ENCODE results near the gene DISP2.

The DISP2 gene, protein sequence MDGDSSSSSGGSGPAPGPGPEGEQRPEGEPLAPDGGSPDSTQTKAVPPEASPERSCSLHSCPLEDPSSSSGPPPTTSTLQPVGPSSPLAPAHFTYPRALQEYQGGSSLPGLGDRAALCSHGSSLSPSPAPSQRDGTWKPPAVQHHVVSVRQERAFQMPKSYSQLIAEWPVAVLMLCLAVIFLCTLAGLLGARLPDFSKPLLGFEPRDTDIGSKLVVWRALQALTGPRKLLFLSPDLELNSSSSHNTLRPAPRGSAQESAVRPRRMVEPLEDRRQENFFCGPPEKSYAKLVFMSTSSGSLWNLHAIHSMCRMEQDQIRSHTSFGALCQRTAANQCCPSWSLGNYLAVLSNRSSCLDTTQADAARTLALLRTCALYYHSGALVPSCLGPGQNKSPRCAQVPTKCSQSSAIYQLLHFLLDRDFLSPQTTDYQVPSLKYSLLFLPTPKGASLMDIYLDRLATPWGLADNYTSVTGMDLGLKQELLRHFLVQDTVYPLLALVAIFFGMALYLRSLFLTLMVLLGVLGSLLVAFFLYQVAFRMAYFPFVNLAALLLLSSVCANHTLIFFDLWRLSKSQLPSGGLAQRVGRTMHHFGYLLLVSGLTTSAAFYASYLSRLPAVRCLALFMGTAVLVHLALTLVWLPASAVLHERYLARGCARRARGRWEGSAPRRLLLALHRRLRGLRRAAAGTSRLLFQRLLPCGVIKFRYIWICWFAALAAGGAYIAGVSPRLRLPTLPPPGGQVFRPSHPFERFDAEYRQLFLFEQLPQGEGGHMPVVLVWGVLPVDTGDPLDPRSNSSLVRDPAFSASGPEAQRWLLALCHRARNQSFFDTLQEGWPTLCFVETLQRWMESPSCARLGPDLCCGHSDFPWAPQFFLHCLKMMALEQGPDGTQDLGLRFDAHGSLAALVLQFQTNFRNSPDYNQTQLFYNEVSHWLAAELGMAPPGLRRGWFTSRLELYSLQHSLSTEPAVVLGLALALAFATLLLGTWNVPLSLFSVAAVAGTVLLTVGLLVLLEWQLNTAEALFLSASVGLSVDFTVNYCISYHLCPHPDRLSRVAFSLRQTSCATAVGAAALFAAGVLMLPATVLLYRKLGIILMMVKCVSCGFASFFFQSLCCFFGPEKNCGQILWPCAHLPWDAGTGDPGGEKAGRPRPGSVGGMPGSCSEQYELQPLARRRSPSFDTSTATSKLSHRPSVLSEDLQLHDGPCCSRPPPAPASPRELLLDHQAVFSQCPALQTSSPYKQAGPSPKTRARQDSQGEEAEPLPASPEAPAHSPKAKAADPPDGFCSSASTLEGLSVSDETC (N-terminal part only)

DNA sequence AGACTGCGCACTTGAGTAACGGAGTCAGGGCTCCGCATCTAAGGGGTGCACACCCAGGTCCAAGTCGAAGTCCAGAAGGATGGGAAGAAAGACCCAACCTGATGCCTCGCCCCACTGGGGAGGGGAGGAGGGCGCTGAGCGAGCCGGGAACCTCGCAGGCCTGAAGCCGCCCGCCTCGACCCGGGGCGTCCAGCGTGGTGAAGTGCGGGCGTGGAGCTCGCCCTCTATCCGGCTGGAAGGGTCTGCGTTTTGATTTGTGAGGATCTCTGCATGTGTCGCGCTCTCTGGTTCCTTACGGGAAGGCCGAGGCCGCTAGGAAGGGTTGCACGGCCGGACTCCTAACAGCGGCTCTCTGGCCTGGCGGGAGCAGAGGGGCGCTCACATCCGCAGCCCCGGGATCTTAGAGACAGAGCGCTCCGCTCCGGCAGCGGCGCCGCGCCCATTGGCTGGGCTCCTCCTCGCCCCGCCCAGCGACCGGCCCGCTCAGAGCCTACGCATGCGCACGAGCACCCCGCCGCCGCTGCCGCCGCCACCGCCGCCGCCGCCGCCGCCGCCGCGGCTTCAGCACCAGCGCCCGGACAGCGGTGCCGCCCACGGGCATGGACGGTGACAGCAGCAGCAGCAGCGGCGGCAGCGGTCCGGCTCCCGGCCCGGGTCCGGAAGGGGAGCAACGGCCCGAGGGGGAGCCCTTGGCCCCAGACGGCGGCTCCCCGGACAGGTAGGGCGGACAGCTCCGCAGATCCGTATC lies at the start of gene DISP2:
Gene DISP2 (plus strand): TSS at position 497 of the 748 bp plus-strand sequence. CDS start 103 bp downstream, at position 600.
- peak; percentile 80 to 86 (median 81) for DNase-seq (ENCODE audit: low read depth in 2 of 3, low spot score in 1 of 3)

DNA sequence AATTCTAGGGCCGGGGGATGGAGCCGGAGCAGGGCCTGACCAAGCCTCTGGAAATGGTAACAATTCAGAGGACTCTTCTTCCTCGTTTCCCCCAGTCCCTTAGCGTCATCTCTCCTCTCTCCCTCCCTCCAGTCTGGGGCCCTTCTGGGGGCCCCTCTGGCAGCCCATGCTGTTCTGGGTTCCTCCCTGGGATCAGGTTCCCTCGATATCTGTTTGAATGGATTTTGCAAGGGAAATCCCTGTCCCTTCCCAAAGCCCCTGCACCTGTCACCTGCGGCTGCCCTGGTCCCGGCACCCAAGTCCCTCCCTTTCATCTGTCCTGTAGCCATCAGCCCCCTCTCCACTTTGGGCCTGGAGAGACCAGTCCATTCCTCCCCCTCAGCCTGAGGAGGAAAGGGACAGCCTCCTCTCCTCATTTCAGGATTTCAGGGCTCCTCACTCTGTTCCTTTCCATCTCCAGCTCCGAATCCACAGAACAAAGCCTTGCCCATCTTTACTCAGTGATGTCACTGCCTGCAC lies 48.6 kb upstream of the DISP2 start:
- no peak for DNase-seq (ENCODE audit: low read depth in 2 of 3, low spot score in 1 of 3)

DNA sequence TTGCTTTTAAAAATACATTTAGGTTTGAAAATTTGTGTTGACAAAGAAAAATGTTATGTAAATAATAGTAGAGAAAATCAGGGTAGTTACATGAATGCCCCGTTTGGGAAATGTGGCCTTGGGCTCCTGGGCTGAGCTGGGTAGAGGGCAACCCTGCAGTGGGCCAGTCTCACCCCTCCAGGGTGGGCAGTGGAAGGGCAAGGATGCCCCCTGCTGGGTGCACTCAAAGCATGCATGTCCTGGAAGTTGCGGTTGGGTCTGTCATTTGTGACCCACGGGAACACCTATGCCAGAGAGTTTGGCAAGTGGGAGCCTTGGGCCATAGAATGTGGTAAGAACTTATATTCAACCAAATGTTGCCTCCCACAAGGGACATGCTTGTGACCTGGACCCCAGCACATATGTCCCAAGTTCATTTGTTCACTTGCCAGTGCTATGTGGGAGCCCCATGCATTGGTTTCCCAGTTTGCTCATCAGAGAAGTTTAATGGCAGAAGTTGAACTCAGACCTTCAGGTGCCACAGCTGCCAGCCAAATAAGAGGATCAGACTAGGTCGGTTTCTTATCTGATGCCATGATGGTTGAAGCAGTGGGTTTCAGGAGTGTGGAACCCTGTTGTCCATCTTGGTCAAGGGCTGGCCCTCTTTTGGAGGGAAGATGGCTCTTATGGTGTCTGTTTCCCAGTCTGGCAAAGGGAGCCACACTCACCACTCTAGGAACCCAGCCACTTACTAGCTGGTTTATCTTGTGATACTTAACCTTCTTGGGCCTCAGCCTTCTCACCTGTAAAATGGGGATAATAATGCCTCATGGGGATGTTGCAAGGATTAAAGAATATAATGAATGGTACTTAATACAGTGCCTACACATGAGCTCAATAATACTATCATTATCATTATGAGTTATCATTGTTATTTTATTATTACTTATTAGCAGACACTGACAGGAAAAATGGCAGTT lies 47.7 kb upstream of the DISP2 start:
- peak; percentile 44 to 67 (median 59) for DNase-seq (ENCODE audit: low read depth in 2 of 3, low spot score in 1 of 3)

DNA sequence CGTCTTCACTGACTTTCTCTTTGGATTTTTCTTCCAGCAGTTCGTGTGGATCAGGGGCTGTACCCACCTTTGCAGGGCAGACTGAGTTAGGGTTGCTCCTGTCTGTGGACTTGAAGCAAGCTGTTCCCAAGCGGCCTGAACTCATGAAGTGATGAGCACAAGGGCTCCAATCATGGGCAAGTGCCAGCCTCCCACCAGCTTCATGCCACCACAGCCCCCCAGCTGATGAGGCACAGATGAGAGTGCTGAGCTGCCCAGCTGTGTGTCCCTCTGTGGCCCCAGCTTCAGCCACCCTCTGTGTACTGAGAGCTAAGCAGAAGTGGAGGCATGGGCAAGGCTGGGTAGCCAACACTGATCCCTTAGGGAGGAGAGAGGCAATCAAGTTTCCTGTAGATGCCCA lies 47.0 kb upstream of the DISP2 start:
- DNase-seq (ENCODE audit: low read depth in 2 of 3, low spot score in 1 of 3), result no peak

DNA sequence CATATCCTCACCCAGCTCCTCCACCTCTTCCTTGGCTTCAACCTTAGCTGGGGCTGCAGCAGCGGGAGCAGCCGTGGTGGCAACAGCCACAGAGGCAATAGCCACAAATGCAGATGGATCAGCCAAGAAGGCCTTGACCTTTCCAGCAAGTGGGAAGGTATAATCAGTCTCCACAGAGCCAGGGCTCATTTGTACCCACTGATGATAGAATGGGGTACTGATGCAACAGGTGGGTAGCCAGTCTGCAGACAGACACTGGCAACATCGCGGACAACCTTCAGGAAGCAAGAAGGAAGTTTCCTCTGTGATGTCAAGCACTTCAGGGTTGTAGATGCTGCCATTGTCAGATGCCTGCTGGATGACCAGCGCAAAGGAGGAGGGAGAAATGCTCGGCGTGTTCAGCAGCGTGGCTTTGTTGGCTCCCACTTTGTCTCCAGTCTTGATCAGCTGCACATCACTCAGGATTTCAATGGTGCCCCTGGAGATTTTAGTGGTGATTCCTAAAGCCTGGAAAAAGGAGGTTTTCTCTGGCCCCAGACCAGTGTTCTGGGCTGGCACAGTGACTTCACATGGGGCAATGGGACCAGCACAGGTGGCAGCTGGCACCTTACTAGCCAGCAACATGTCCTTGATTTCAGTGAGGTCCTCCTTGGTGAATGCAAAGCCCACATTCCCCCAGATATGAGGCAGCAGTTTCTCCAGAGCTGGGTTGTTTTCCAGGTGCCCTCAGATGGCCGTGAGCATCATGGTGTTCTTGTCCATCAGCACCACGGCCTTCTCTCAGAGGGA lies 45.5 kb upstream of the DISP2 start:
- DNase-seq (ENCODE audit: low read depth in 2 of 3, low spot score in 1 of 3), result no peak

DNA sequence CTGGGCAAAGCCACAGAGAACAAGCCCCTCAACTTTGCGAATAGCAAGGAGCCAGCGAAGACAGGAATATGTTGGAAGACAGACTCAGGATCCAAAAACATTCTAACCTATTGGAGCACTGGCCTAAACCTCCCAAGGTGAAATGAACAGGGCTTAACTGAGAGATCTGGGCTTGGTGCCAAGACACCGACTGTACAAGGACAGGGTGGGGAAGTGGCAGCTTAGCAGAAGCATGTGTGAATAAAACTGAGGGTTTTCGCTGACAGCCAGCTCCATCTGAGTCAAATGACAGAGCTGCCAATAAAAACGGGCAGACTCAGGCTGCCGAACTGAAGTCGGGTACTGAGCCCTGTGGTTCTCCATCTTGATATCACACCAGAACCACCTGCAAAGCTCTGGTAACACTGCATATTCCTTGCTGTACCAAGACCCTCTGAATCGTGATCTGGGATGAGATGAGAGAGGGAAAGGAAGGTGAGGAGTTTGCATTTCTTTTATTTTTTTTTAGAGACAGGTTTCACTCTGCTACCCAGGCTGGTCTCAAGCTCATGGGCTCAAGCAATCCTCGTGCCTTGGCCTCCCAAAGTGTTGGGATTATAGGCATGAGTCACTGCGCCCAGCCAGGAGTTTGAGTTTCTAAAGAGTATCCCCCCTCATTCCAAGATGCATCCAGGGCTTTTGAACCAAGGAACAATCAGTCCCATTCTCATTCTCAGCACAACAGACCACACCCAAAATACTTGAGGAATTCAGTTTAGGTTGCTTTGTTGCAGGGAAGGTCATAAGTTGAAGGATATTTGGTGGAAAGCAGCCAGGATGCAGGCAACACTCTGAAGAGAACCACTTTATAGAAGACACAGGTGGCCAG lies 44.3 kb upstream of the DISP2 start:
- DNase-seq (ENCODE audit: low read depth in 2 of 3, low spot score in 1 of 3), result no peak

DNA sequence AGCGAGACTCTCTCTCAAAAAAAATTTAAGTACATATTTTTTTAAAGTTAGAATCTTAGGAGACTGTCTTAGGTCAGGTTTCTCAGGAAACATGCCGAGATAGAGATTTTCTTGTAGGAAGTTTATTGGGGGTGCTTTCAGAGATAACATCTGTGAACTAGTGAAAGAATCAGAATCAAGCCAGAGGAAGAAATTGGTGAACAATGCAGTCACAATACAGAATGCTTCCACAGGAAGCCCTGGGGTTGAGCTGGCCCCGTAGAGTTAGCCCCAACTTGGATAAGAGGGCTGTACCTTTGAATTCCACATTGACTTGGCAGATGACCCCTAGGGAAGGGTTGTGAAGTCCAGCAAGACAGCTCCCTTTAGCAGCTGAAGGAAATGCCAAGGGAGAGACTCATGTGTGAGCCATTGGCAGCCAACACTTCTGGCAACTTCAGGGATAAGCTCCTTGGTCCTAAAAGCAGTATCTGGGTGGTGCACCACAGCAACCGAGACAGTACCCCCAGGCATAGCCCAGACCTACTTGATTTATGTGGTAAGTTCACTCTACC lies 43.2 kb upstream of the DISP2 start:
- DNase-seq (ENCODE audit: low read depth in 2 of 3, low spot score in 1 of 3), result no peak

DNA sequence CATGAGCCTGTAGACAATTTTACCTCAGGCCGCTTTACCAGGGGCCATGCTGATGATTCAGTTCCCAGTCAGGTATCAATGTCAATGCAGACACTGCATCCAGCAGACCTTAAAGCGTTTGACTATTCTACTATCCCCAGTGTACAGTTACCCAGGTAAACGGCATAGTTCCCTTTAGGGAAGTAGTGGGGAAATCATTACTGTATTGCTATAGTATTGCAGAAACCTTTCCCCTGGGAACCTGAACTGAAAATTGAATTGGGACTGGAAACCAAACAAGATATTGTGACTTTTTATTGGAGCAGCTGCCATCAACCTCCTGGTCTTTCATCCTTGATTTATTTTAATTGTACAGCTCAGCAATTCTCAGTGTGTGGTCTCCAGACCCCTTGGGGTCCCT lies 41.1 kb upstream of the DISP2 start:
- DNase-seq (ENCODE audit: low read depth in 2 of 3, low spot score in 1 of 3), result no peak

DNA sequence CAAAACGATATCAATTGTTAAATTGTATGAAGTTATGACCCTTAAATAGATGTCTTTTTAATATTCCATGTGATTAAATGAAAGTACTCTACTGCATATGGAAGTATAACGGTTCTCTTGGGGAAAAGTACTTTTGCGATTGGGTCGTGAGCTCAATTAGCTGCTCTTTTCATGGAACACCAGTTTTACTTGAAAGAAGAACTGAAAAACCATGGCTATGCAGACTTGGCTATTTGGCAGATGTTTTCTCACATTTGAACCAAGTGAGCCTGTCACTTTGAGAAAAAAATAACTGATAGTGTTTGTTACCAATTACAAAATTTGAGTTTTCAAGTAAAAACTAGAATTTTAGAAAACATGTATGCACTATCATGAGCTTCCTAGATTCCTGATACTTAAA lies 40.4 kb upstream of the DISP2 start:
- DNase-seq (ENCODE audit: low read depth in 2 of 3, low spot score in 1 of 3), result no peak

DNA sequence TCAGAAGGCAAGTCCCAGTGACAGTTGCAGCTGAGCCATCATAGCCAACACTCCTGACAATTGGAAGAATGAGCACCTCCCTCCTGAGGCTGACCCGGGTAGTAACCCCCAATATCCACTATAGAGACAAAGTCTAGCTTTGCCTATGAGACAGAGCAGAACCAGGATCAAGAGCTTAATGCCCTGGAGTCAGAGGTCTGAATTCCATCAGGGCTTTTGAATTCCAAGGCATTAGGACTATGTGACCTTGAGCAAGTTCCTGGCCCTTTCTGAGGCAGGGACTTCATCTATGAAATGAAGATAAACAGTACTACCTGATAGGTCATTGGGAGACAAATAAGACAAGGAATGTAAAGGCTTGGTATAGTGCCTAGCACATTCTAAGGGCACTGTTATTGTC lies 37.6 kb upstream of the DISP2 start:
- no peak for DNase-seq (ENCODE audit: low read depth in 2 of 3, low spot score in 1 of 3)

DNA sequence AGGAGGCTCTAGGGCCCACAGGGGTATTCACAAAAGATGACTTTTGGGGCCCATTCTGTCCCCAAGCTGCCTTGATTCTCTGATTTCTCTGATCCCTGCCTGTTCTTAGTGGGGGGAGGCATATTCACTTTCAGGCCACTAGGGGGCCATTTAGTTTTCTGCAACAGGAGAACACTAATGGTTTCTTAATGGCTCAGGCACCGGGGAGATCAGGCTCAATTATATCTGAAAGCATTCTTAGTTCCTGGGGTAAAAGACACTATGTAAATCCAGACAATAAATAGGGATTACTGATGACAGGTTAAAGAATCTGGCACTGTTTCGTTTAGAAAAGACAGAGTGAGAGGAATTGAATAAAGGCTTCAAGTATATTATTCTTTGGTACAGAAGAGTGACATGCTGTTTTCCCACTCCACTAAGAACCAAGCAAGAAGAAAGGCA lies 37.1 kb upstream of the DISP2 start:
- DNase-seq (ENCODE audit: low read depth in 2 of 3, low spot score in 1 of 3), result peak in 2 of 3 donors; percentile 28 to 53

DNA sequence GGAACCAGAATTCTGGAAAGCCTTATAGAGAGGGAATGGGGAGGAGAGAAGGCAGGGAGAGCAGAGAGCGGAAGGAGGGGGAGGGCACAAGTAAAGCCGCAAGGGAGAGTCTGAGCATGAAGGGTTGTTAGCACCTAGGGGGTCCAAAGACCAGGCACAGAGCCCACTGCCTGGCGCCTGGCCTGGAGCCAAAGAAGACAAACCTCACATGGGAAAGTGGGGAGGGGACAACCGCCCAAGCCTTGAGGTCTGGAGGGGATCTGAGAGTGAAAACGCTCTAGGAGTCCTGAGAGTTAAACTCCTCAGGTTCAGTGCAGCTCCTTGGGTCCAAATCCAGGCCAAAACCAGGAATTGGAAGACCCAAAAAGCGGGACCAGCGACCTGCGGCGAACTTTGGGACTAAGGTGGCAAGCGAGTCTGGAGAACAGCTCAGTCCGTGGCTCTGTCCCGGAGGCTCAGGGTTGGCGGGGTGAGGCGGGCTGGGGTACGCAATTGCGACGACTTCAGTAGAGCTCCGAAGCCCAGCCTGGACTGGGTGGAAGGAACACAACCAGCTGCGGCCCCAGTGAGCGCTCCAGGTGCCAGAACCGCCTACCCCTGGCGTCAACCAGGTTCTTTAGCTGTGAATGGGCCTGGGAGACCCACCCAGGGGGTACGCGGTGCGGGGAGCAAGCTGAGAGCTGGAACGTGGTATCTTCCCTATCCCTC lies 35.3 kb upstream of the DISP2 start:
- DNase-seq (ENCODE audit: low read depth in 2 of 3, low spot score in 1 of 3), result no peak

DNA sequence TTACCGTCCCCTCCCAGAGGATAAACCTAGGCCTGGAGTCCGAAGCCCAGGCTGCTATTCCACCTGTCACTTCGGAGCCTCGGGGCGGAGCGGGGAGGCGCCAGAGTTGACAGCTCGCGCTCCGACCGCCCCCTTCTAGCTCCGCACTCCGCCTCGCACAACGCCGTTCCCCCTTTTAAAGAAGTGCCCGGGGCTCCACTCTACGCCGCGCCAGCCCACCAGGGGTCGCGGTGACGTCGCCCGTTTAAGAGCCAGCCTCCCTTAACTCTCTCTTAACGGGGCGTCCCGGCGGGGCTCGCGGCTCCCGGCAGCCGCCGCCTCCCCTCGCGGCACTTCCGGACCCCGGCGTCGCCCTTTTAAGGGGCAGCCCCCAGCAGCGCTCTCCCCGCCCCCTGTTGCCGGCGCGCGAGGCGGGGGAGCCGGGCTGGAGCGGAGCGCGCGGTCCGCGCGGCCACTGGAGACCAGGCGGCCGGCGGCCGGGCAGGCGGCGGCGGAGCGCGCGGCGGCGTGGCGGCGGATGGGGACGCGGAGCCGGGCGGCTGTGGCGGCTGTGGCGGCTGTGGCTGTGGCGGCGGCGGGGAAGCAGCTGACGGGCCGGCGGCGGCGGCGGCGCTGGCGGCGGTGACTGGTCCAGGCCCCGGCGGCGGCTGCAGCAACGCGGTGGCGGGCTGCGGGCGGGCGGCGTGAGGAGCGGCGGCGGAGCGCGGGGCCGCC lies 34.6 kb upstream of the DISP2 start, which contains the start of gene INAFM2:
Gene INAFM2 (plus strand): TSS at position 454 of the 714 bp plus-strand sequence. CDS start 364 bp downstream, outside the sequence.
- peak; percentile 66 to 79 (median 75) for DNase-seq (ENCODE audit: low read depth in 2 of 3, low spot score in 1 of 3)

DNA sequence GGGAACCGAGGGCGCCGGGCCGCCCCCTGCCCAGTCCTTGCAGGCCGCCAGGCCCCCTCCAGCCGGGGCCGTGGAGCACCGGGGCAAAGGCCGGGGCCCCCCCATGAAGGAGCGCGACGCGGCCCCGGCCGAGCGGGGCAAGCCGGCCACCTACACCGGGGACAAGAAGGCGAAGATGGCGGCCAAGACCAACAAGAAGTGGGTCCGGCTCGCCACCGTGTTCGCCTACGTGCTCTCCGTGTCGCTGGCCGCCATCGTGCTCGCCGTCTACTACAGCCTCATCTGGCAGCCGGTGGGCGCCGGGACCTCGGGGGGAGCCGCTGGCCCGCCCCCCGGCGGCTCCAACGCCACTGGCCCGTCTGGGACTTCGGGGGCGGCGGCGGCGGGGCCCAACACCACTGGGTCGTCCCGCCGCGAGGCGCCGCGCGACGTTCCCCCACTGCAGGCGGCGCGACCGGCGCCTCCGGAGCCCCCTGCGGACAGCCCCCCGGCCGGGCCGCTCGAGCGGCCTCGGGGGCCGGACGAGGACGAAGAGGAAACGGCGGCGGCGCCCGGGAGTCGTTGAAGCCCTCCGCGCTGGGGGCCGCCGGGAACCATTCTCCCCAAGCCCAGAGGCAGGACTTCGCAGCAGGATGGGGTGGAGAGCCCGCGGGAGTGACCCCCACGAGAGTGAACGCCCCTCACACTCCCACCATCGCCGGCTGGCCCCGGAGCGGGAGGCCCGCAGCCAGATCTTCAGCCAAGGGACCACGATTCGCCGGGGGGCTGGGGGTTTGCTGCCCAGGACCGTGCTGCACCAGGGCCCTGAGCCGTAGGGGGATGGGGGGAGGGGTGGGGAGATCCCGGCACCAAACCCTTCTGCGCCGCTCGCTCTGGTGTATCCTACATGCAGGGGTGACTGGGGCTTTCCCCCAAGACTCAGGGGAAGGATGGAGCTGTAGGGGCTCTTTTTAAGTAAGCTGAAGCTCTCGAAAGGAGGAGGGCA lies 33.8 kb upstream of the DISP2 start:
- DNase-seq (ENCODE audit: low read depth in 2 of 3, low spot score in 1 of 3), result no peak
